ENCODE results near the gene SLC37A1.
A peak's percentile ranks its signal among the peaks of the same experiment; 100 is the strongest.

The SLC37A1 gene

GRCh38 chr21:42478504-42478903 is 35.1 kb upstream of the SLC37A1 start:
- DNase-seq (ENCODE audit: low read depth in 2 of 3, low spot score in 1 of 3) = no peak

- no peak for DNase-seq (ENCODE audit: low read depth in 2 of 3, low spot score in 1 of 3)
Measured at GRCh38 chr21:42479582-42479981, 34.1 kb upstream of the SLC37A1 start.

- DNase-seq (ENCODE audit: low read depth in 2 of 3, low spot score in 1 of 3) = no peak
Measured at GRCh38 chr21:42480736-42481135, 32.9 kb upstream of the SLC37A1 start.

DNA sequence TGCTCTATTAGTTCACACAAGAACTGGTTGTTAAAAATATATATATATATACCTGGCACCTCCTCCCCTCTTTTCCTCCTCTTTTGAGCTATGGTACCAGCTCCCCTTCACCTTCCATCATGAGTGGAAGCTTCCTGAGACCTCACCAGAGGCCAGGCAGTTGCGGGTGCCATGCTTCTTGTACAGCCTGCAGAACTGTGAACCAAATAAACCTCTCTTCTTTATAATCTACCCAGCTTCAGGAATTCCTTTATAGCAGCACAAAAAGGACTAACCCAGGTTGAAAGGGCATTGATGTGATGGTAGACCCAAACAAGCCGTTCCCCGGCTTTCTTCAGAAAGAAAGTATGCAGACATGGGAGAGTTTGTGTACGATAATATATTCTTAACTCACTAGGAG is 32.5 kb upstream of the SLC37A1 start:
- no peak for DNase-seq (ENCODE audit: low read depth in 2 of 3, low spot score in 1 of 3)

- no peak for DNase-seq (ENCODE audit: low read depth in 2 of 3, low spot score in 1 of 3)
Measured at GRCh38 chr21:42484966-42485365, 28.7 kb upstream of the SLC37A1 start.

- DNase-seq (ENCODE audit: low read depth in 2 of 3, low spot score in 1 of 3) = no peak
Measured at GRCh38 chr21:42486072-42486471, 27.6 kb upstream of the SLC37A1 start.

- no peak for DNase-seq (ENCODE audit: low read depth in 2 of 3, low spot score in 1 of 3)
Measured at GRCh38 chr21:42486531-42486930, 27.1 kb upstream of the SLC37A1 start.

- no peak for DNase-seq (ENCODE audit: low read depth in 2 of 3, low spot score in 1 of 3)
Measured at GRCh38 chr21:42489006-42489563, 24.6 kb upstream of the SLC37A1 start.

DNA sequence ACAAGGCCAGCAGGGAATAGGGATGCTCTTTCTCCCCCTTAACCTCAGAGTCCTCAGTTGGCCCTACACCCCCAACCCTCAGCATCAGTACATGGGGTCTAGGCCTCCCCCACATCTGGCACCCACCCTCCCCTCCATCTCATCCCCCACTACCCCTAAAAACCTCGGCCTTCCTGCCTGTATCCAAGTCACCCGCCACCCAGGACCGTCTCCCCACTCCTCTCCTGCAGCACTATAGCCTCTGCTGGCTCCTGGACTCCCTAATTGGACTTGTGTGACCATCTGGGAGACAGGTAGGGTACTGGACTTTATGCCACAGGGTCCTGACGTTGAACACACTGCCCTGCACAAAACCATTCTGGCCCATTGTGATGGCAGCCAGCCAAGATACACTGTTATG is 23.7 kb upstream of the SLC37A1 start:
- no peak for DNase-seq (ENCODE audit: low read depth in 2 of 3, low spot score in 1 of 3)

DNA sequence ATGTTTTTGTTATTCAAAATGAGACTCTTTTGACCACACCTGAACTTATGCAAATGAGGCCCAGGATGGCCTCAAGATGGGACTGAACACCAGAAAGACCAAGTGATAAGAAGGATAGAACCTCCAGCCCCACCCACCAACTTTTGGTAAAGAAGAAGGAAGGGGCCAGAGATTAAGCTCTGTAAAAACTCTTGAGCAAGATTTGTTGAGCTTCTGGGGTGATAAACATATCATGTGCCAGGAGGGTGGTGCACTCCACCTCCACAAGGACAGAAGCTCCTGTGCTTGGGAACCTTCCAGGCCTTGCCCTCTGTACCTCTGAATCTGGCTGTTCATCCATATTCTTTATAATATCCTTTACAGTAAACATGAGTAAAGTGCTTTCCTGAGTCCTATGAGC is 22.9 kb upstream of the SLC37A1 start:
- no peak for DNase-seq (ENCODE audit: low read depth in 2 of 3, low spot score in 1 of 3)

- no peak for DNase-seq (ENCODE audit: low read depth in 2 of 3, low spot score in 1 of 3)
Measured at GRCh38 chr21:42491328-42491727, 22.3 kb upstream of the SLC37A1 start.

GRCh38 chr21:42492201-42492600 is 21.5 kb upstream of the SLC37A1 start:
- DNase-seq (ENCODE audit: low read depth in 2 of 3, low spot score in 1 of 3) = no peak

- DNase-seq (ENCODE audit: low read depth in 2 of 3, low spot score in 1 of 3) = no peak
Measured at GRCh38 chr21:42493109-42494060, 20.3 kb upstream of the SLC37A1 start.

GRCh38 chr21:42495027-42495426 is 18.6 kb upstream of the SLC37A1 start:
- DNase-seq (ENCODE audit: low read depth in 2 of 3, low spot score in 1 of 3) = no peak

- no peak for DNase-seq (ENCODE audit: low read depth in 2 of 3, low spot score in 1 of 3)
Measured at GRCh38 chr21:42495765-42496119, 17.9 kb upstream of the SLC37A1 start.

- DNase-seq (ENCODE audit: low read depth in 2 of 3, low spot score in 1 of 3) = peak; percentile 99
Measured at GRCh38 chr21:42496120-42496838, 17.4 kb upstream of the SLC37A1 start, which contains the start of gene RSPH1. Gene RSPH1 (minus strand): TSS chr21:42496224. CDS start chr21:42496186, 38 bp downstream.

DNA sequence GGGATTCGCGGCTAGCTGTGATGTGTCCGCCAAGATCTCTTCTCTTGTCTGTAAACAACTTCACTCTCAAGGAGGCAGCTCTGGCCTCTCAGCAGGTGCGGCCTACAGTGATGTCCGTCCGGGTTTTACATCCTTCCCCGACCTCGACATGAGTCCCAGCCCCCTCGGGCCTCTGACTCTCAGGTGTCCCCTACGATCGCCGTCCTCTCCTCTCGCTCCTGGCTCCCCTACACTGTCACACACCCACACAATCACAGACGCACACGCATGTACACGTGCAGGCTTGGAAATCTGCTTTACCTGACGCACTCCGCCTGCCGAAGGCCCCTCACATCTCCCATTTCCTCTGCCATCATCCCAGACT is 16.8 kb upstream of the SLC37A1 start:
- no peak for DNase-seq (ENCODE audit: low read depth in 2 of 3, low spot score in 1 of 3)

- no peak for DNase-seq (ENCODE audit: low read depth in 2 of 3, low spot score in 1 of 3)
Measured at GRCh38 chr21:42498012-42498411, 15.6 kb upstream of the SLC37A1 start.

DNA sequence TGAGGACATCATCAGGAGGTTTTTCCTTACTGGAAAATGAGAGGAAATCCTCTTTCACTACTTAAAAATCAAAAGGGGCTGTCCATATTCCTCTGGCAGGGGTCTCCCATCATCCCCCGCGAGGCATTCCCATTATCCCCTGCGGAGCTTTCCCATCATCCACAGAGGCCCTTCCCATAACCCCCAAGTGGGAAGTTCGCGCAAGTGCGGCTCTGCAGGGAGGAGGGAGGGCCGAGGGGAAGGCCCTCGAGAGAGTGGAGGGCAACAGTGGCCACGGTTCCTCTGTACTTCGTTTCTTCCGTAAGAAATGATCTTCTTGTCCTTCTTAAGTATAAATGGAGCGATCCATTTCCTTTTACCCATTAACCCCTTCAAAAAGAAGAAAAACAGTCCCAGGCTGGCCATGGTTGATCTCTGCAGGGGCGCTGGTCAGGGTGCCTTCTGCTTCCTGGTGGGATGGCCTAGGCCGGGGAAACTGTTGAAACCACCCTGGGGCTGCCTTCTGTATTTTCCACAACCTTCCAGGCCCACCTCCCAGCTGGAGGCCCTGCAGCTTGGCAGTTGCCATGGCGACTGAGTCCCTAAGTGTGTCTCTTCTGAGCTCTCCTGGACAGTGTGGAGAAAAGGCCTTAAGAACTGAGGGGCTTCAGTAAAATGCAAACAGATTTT is 14.1 kb upstream of the SLC37A1 start:
- no peak for DNase-seq (ENCODE audit: low read depth in 2 of 3, low spot score in 1 of 3)

DNA sequence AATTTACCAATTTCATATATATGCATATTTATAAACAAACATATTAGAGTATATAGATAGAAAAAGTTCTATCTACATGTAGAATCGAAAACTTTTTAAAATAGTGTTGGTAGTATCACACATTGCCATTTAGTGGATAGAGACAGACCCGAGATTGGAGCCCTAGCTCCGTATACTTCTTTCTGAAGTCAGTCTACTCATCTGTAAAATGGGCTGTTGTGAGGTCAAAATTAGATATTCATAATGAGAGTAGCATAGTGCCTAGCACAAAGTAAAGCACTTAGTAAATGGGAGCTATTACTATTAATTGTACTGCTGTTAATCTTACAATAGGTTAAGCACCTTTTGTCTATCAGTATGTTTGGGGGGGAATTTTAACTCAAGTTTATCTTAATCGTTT is 13.4 kb upstream of the SLC37A1 start:
- no peak for DNase-seq (ENCODE audit: low read depth in 2 of 3, low spot score in 1 of 3)

DNA sequence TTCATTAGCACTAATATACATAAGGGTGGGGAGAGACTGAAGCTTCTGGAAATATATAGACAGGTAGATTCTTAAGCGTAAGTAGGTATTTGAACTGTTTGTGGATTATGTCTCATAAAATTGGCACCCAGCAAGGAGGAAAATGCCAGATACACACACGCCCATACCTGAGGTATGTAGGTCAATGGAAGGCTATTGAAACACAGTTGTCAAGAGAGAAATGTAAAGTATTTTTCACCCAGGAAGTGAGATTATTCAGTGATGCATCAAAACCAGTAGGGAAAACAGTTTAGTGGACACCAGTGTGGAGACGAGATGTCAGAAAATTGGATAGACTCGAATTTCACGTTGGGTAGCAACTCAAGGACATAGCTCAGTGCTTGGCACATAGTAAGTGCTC is 12.9 kb upstream of the SLC37A1 start:
- DNase-seq (ENCODE audit: low read depth in 2 of 3, low spot score in 1 of 3) = no peak

DNA sequence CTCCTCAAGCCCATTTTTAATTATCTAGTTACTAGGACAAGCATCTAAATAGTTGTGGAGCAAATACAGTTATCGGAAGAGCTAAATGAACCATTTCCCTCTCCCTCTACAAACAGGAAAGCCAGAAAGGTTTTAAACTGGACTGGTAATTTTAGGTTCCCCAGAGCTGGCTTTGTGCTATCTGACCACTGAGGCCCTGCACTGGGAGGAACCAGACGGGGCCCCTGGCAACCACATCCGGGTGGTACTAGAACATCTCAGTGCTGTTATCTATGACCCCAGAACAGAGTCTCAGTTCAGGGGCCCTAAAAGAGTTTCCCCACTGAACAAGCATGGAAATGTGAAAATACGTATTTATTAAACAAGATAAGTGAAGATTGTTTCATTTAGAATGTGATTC is 9.9 kb upstream of the SLC37A1 start:
- DNase-seq (ENCODE audit: low read depth in 2 of 3, low spot score in 1 of 3) = no peak

Data from stimulated activated CD4-positive, alpha-beta T cell treated with anti-CD3 and anti-CD28 coated beads, Interleukin-12 subunit alpha, Interleukin-12 subunit beta, amount 100 ng/mL, for 48 hours (primary cell).